Stimulated activated CD4-positive, alpha-beta T cell treated with anti-CD3 and anti-CD28 coated beads, Interleukin-1b, Interleukin-23, amount 100 ng/mL, for 48 hours (primary cell): ENCODE results near the gene C19orf67.
A peak's percentile ranks its signal among the peaks of the same experiment; 100 is the strongest.

Experiments used
- DNase-seq: peaks from one replicate; pipeline ENCODE4 v3.0.0-alpha.2; 2020

The C19orf67 gene

GRCh38 chr19:14081797-14082674 is 3.5 kb downstream of the C19orf67 start:
- no peak for DNase-seq

- peak; percentile 99 for DNase-seq
Observed at GRCh38 chr19:14080887-14081796, 4.4 kb downstream of the C19orf67 start.

DNA sequence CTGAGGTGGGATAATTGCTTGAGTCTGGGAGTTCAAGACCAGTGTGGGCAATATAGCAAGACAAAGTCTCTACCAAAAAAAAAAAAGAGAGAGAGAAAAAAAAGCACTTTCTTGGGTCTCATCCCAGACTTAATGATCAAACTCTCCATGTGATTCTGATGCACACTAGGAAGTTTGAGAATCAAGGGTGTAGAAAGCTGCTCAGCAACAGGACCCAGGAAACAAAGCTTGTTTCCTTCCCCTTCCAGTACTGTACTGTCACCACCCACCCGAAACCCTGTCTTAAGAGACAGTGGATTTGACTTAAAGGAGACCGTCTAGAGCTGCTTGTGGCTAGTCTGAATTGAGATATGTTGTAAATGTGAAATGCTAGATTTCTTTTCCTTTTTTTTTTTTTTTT is 7.2 kb downstream of the C19orf67 start:
- DNase-seq = no peak

- DNase-seq = no peak
Observed at GRCh38 chr19:14073925-14074838, 11.4 kb downstream of the C19orf67 start.

DNA sequence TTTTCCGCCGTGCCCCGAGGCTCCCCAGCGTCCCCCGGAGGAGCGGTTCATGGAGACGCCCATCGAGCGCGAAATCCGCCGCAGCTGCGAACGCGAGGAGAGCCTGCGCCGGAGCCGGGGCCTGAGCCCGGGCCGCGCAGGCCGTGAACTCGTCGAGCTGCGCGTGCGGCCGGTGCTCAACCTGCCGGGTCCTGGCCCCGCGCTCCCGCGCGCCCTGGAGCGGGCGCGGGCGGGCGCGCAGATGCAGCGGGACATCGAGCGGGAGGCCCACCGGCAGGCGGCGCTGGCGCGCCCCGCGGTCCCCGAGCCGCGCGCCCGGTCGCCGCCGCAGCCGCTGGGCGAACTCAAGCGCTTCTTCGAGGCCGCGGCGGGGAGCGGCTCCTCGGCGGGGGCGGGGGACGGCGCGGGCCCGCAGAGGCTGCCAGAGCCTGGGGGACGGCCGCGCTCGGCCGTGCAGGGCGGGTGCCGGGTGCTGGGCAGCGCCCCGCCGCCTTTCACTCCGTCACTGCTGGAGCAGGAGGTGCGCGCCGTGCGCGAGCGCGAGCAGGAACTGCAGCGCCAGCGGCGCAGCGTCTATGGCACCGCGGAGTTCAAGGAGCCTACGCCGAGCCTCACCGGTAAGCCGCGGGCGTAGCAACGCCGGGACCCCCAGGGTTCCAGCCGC is 12.2 kb downstream of the C19orf67 start:
- DNase-seq = peak; percentile 77

GRCh38 chr19:14072535-14073260 is 12.9 kb downstream of the C19orf67 start, which contains the start of gene MISP3:
Gene MISP3 (plus strand): TSS chr19:14072786. CDS start chr19:14073310, 524 bp downstream.
- peak; percentile 33 for DNase-seq

DNA sequence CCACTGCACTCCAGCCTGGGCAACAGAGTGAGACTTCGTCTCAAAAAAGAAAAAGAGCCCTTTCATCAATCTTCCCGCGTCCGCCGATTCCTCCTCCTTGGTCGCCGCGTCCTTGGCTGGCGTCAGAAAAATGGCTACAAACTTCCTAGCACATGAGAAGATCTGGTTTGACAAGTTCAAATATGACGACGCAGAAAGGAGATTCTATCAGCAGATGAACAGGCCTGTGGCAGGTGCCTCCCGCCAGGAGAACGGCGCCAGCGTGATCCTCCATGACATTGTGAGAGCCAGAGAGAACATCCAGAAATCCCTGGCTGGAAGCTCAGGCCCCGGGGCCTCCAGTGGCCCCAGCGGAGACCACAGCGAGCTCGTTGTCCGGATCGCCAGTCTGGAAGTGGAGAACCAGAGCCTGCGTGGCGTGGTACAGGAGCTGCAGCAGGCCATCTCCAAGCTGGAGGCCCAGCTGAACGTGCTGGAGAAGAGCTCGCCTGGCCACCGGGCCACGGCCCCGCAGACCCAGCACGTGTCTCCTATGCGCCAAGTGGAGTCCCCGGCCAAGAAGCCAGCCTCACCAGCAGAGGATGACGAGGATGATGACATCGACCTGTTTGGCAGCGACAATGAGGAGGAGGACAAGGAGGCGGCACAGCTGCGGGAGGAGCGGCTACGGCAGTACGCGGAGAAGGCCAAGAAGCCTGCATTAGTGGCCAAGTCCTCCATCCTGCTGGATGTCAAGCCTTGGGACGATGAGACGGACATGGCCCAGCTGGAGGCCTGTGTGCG is 15.1 kb downstream of the C19orf67 start:
- no peak for DNase-seq

- no peak for DNase-seq
Observed at GRCh38 chr19:14066134-14066533, 19.4 kb downstream of the C19orf67 start.

DNA sequence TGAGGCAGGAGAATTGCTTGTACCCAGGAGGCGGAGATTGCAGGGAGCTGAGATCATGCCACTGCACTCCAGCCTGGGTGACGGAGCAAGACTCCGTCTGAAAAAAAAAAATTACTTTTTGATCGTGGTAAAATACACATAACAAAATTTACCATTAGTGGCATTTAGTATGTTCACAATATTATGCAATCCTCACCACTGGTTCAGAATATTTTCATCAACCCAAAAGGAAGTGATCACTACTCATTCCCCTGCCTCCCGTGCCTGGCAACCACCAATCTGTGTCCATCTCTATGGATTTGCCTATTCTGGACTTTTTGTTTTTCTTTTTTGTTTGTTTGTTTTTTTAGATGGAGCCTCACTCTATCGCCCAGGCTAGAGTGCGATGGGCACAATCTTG is 22.5 kb downstream of the C19orf67 start:
- no peak for DNase-seq

DNA sequence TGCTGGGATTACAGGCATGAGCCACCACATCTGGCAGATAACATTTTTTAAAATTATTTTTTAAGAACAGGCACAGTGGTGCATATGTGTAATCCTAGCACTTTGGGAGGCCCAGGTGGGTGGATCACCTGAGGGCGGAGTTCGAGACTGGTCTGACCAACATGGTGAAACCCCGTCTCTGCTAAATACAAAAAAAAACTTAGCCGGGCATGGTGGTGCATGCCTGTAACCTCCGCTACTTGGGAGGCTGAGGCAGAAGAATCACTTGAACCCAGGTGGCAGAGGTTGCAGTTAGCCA is 23.1 kb downstream of the C19orf67 start:
- DNase-seq = no peak

- no peak for DNase-seq
Observed at GRCh38 chr19:14061751-14062557, 23.6 kb downstream of the C19orf67 start, which contains the start of gene PALM3. Gene PALM3 (minus strand): TSS chr19:14062076. CDS start chr19:14061980, 96 bp downstream.

DNA sequence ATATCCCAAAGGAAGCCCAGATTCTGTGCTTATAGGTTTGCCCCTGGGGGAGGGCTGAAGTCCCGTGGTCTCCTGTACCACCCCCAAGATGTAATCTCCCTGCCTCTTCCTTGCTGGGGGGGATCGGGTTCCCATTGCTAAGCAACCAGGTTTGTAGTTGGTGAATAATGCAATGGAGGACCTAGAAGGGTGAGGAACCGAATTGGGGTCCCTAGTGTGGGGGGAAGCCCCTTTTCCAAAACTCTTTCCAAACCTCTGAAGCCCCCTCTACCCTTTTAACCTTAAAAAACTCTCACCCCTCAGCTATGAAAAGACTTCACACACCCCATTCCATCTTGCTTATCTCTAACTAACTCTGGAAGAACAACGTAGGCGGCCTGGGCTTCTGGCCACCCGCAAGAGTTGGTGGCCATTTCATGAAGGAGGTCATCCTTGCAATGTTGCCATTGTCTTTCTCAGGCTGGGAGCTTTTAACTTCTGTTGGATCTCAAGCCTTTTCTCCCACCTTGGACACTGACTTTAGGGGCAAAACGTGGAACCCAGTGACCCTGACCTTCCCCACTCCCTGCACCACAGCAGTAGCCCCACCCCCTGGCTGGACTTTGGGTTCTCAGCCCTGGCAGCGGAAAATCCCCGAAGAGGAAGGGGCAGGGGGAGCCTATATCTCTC is 24.4 kb downstream of the C19orf67 start:
- no peak for DNase-seq

DNA sequence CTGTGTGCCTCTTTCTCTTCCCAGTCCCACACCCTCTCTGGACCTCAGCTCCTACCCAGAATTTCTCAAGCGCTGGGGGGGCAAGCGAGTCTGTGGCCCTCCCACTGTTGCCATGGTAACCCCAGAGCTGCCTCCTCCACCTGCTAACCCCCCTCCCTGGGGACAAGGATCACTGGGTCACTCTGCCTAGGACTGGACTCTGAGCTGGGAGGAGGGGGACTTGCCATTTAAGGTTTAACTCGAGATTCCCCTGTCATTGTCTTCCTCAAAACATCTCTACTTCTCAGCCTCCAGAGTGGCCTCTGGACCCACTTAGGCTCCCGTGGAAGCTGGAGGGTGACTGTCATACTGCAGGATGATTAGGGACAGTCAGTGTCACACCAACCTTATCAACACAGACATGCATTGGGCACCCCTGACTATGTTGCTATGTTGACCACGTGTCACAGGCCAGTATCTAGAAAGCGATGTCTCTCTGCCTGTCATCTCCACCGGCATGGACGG is 25.9 kb downstream of the C19orf67 start:
- no peak for DNase-seq

GRCh38 chr19:14059093-14059480 is 26.5 kb downstream of the C19orf67 start:
- peak; percentile 48 for DNase-seq

DNA sequence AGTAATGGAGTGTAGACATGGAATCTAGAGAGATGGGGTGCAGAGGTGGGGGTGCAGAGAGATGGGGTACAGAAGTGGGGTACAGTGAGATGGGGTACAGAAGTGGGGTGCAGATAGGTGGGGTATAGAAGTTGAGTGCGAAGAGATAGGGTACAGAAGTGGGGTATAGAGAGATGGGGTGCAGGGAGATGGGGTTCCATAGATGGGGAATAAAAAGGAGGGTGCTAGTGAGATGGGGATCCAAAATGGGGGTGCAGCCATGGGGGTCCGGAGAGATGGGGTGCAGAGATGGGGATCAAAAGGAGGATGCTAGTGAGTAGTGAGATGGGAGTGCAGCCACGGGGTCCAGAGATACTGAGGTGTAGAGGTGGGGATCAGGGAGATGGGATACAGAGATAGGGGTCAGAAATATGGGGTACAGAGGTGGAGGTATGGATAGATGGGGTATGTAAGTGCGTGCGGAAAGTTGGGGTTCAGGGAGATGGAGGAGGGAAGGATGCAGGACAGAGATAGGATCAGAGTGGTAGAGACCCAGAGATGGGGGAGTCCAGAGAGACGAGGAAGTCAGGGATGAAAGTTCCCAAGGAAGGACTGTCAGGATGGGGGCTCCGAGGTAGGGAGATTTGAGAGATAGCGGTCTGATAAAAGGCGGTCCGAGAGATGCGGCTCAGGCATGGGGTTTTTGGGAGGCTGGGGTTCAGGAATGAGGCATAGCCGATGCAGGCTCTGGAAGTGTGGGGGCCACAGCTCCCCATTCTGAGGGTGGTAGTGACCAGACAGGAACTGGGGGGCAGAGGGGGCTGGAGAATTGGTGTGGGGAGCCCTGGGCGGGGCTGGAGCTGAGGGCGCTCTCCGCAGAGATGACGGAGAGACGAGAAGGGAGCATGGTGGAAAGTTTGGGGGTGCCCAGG is 27.1 kb downstream of the C19orf67 start:
- DNase-seq = no peak

DNA sequence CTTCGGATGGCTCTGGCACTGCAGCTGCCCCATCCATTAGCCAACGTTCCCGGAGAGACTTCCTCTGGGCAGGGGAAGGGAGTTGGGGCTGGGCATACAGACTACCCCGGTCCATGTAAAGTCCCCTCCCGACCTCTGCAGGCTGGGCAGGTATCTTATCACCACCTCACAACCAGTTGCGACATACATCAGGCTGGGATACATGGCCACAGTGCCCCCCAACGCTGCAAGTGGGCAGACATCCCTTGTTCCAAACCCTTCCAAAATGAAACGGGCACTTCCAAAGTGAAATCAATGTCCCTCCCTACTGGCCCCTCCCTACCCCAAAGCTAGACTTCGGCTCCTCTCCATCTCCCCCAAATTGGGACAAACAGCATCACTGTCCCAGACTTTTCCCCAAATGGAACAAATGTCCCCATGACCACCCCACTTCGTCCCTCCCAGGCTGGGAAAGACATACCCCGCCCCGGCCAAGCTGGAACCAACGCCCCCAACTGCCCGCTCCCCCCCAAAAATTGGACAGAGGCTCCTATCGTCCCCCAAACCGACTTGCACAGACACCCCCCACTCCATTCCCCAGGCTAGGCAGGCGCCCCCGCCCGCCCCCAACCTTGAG is 28.7 kb downstream of the C19orf67 start:
- no peak for DNase-seq

DNA sequence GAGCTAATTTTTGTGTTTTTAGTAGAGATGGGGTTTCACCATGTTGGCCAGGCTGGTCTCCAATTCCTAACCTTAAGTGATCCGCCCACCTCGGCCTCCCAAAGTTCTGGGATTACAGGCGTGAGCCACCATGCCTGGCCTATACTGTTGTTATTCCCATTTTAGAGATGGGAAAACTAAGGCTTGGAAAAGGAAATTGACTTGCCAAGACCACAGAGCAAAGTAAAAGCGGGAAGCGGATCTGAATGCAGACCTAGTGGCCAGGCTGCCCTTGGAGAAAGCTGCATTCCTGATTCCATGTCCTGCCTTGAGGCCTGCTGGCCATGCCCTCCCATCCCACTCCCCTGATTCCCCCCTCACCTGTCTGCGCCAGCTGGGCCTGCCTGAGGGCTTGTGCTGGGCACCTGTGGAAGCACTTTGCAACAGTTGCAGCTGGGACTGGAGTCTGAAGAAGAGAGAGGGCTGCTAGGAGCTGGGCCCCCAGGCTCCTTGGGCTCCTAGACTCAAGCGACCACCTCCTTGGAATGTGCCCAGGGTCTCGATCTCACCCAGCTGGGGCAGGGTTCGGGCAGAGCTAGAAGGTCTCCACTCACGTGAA is 29.4 kb downstream of the C19orf67 start:
- DNase-seq = no peak
